Measurements from ENCODE around the gene PRC1.

DNA sequence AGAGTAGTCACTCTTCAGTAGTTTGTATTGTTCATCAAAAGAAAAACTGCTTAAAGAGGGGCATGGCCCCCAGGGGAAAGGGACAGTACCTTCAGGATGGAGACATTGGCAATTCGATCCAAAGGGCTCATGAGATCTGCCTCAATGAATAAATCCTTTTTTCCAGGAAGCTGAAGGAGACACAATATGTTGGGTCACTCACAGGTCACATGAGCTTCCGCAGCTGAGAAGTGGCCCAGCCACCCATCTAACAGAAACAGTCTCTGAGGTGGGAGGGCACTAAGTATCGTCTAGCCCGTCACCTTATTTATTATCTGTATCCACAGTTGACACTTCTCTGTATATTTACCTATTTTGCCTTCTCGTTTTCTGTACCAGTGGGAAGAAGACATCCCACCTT is 23.4 kb upstream of the PRC1 start:
- TF ChIP-seq, protein P1, sequence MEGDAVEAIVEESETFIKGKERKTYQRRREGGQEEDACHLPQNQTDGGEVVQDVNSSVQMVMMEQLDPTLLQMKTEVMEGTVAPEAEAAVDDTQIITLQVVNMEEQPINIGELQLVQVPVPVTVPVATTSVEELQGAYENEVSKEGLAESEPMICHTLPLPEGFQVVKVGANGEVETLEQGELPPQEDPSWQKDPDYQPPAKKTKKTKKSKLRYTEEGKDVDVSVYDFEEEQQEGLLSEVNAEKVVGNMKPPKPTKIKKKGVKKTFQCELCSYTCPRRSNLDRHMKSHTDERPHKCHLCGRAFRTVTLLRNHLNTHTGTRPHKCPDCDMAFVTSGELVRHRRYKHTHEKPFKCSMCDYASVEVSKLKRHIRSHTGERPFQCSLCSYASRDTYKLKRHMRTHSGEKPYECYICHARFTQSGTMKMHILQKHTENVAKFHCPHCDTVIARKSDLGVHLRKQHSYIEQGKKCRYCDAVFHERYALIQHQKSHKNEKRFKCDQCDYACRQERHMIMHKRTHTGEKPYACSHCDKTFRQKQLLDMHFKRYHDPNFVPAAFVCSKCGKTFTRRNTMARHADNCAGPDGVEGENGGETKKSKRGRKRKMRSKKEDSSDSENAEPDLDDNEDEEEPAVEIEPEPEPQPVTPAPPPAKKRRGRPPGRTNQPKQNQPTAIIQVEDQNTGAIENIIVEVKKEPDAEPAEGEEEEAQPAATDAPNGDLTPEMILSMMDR (IDR thresholded peaks at IDR 0.05) = no peak
- no peak for TF ChIP-seq POLR2A (IDR thresholded peaks at IDR 0.05)

Measured in testis (tissue), 2 donors.